NCI-H1417 (cell line): ENCODE data around the gene SARS1.
"Not testable (repeated sequence)": the region's sequence is repeated elsewhere in the genome, so short reads cannot be mapped to it uniquely, and the experiment has no call there.

Source experiments
- DNase-seq, 3 experiments: peaks; one replicate each; lab custom pipeline; 2025; lab: John Stamatoyannopoulos, UW

SARS1 gene, protein sequence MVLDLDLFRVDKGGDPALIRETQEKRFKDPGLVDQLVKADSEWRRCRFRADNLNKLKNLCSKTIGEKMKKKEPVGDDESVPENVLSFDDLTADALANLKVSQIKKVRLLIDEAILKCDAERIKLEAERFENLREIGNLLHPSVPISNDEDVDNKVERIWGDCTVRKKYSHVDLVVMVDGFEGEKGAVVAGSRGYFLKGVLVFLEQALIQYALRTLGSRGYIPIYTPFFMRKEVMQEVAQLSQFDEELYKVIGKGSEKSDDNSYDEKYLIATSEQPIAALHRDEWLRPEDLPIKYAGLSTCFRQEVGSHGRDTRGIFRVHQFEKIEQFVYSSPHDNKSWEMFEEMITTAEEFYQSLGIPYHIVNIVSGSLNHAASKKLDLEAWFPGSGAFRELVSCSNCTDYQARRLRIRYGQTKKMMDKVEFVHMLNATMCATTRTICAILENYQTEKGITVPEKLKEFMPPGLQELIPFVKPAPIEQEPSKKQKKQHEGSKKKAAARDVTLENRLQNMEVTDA

DNA sequence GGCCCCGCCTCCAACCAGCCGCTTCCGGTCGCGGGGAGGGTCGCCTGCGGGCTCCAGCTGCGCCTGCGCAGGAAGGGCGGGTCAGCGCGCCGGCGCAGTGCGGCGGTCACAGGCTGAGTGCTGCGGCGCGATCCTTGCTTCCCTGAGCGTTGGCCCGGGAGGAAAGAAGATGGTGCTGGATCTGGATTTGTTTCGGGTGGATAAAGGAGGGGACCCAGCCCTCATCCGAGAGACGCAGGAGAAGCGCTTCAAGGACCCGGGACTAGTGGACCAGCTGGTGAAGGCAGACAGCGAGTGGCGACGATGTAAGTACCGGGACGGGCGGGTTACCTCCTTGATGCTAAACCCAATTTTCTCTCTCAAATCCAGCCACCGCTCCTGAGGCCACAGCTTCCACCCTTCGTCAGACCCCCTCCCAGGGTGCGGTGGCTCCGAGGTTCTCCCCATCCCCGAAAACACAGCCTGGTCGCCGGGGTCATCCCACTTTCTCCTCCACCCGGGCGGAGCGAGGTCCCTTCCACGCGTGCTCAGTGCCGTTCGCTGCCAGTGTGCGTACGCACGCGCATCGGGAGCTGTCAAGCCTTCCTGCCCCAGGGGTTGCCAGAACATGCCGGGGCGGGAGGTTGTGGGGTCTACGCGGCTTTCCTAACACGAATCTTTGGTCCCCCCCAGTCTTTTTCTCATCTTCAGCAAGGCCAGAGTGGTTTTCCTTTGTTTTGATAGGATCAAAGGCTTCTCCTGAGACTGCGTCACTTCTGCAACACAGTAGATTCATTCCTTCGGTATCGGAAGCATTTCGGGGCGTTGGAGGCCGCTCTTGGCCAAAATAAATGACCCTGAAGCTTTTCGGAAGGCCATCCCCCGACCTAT lies at the start of gene SARS1:
Gene SARS1 (plus strand): TSS at position 95 of the 870 bp plus-strand sequence. CDS start 75 bp downstream, at position 170.
- peak; percentile 90 to 94 (median 93) for DNase-seq

DNA sequence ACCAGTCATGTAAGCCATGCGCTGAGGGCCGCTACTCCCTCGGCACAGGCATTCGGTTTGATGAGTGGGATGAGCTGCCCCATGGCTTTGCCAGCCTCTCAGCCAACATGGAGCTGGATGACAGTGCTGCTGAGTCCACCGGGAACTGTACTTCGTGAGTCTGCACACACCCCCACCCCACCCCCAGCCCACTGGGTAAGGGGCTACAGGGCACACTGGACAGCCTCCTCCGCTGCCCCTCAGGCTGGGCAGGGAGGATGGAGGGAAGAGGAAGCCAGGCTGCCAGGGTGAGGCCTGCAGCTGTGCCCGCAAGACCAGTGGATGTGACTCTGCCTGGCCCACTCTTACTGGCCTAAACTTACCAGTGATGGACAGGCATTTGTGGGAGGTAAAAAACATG lies 49.2 kb upstream of the SARS1 start:
- no peak for DNase-seq

DNA sequence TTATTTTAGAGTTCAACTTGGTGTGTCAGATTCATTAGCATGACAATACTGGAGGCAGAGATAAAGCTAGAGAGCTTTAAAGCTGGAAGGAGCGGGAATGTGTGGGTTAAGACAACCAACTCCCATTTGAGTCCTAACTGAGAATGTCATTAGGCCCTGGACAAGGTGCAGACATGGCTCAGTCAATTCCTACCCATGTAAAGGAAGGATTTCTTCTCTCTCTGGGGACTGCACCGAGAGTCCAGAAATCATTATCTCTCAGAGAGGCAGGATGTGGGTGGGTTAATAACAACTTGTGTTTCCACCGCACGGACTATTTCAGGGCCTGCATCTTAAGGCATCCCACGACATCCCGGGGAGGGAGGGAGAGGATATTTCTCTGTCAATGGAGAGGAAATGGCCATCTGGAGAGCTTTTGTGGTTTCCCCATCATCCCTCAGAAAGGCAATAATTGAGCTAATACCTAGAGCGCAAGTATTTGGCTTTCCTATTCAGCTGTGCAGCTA lies 46.7 kb upstream of the SARS1 start:
- no peak for DNase-seq

DNA sequence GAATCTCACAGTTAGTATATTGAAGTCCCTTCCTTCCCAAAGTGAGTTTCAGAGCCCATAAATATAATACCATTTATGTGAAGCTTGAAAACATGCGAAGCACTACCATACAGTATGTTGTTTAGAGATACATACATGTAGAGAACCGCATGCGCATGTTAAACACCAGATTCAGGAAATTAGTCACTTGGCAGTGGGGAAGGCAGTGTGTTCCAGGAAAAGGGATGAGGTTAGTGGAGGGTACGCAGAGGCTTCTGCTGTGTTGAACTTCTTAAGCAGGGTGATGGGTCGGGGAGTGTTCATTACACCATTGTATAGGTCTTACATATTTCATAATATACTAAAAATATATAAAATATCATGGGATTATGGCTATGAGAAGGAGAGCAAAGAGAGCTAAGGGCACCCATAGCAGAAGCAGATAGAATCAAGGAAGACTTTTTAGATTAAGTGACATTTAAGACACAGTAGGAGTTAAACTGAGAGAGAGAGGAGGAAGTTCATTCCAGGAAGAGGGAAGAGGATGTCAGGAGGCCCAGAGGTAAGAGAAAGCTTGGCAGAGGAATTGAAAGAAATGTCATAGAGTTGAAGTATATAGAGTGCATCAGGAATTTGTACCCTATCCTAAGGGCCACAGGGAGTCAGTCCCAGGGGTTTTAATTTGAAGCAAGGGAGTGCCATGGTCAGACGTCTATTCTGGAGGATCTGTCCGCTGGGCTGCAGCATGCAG lies 43.5 kb upstream of the SARS1 start:
- no peak for DNase-seq

DNA sequence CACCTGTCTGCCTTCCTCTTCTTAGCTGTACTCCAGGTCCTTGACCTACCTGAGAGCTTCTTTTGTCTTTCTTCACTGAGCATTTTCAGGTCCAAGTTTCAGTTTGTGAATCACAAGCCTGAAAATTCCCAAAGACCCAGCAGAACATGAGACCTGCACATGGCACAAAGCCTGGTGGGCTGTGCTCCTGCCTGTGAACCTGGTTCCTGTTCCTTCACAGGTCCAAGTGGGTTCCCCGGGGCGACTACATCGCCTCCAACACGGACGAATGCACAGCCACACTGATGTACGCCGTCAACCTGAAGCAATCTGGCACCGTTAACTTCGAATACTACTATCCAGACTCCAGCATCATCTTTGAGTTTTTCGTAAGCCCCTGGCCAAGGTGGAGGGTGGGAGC lies 42.1 kb upstream of the SARS1 start:
- DNase-seq, result no peak

DNA sequence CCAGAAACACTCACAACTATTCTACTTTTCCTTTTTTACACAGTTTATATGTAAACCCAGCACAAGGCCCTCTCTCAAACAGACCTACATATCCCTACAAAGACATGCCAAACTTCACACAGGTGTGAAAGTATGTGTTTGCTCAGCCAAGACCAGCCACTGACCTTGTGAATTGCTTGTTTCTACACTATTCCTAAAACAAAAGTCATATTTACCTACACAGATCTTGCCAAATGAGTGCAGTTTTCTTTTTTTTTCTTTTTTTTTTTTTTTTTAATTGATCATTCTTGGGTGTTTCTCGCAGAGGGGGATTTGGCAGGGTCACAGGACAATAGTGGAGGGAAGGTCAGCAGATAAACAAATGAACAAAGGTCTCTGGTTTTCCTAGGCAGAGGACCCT lies 37.4 kb upstream of the SARS1 start:
- not testable (repeated sequence) for DNase-seq

DNA sequence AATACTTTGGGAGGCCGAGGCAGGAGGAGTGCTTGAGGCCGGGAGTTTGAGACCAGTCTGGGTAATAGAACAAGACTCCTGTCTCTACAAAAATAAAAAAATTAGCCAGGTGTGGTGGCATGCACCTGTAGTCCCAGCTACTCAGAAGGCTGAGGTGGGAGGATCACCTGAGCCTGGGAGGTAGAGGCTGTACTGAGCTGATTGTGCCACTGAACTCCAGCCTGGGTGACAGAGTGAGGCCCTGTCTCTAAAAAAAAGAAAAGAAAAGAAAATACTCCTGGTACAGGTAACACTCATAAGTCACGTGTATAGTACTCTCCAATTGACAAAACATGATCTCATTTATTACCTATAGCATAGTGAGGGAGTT lies 33.0 kb upstream of the SARS1 start:
- not testable (repeated sequence) for DNase-seq

DNA sequence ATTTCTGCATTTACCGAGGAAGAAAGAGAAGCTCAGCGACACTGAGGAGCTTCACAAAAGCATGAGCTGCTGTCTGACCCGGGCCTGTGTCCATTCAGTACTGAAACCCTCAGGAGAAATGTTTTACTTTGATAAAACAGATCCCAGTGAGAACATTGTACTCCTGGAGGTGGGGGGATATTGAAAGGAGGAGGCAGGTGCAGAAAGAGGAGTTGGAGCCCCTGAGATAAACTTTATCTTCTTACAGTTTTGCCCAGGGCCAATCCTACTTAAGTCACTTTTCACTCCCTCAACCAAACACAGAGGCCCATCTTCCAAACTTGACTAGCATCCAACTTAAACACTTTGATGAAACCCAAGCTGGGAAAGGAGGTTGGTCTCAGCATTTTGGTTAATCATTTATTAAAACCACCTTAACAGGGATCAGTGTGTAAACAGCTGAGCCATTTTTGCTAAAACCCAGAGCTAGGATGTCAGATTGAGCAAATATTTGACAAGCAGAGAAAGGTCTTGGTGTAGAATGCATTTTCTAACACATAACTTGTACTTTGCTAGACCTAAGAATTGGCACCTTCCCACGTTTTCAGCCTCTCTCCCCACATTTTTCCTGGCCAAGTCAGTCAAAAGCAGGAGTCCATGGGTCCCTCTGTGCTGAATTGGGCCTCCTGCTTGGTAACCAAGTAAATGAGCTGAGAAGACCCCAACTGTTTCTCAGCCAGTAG lies 32.5 kb upstream of the SARS1 start:
- DNase-seq, result no peak

DNA sequence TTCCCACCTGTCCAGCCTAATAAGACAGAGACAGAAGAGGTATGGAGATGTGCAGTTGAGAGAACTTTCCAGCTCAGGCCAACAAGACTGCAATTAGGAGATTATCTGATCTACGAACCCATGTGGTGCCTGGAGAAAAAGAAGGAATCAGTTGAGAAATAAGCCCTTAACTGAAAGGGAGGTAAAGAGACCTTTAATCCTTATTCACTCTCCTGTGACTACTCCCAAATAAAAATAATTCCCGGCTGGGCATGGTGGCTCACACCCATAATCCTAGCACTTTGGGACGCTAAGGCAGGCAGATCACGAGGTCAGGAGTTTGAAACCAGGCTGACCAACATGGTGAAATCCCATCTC lies 31.9 kb upstream of the SARS1 start:
- DNase-seq, result no peak

DNA sequence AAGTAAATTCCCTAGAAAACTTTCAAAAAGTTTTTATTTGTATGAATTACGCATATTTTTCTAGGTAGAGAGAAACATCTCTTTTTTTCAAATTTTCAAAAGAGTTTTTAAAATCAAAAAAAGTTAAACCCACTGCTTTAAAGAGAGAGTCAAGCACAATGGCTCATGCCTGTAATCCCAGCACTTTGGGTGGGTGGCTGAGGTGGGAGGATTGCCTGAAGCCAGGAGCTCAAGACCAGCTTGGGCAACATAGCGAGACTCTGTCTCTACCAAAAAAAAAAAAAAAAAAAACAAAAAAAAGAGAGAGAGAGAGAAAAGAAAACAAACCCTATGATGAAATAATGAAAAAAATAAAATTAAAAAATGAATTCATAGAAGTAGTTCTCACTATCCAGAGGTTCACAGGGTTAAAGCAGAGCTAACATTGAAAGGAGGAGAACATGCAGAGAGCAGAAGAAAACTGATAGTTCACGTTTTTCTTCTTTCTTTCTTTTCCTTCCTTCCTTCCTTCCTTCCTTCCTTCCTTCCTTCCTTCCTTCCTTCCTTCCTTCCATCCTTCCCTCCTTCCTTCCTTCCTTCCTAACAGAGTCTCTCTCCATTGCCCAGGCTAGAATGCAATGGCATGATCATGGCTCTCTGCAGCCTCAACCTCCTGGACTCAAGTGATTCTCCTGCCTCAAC lies 30.5 kb upstream of the SARS1 start:
- no peak for DNase-seq

DNA sequence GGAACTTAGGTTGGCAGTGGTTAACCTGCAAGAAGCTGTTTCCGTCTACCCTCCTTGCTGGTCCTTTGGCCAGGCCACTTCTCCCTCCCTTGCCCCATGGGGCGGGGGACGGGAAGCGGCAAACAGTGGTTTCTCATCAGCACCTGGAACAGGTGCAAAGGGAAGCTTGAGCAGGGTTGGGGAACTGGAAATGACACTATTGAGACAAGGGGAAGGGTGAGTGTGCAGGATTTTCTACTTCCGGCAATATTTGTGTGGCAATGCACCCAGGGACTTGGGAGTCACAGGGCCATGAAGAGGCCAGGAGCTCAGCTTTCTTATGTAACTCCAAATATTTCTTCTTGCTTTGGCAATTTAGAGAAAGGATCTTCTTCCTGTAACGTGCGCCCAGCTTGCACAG lies 29.0 kb upstream of the SARS1 start:
- no peak for DNase-seq

DNA sequence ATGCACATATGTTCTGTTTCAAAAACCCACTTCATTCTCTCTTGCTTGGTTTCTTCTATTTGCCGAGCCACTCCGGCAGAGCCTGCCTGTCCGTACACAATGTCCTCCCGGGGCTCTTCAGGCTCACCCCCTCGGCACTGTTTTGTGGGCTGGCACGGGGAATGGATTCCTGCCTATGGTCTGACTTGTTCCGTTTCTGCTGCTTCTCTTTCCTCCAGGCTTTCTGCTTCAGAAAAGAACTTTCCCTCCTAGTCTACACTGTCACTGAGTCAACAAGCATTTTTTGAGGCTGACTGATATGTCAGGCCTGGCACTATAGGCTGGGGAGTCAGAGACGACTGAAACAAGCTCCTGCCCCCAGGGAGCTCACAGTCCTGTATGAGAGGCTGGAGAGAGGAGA lies 28.4 kb upstream of the SARS1 start:
- DNase-seq, result no peak

DNA sequence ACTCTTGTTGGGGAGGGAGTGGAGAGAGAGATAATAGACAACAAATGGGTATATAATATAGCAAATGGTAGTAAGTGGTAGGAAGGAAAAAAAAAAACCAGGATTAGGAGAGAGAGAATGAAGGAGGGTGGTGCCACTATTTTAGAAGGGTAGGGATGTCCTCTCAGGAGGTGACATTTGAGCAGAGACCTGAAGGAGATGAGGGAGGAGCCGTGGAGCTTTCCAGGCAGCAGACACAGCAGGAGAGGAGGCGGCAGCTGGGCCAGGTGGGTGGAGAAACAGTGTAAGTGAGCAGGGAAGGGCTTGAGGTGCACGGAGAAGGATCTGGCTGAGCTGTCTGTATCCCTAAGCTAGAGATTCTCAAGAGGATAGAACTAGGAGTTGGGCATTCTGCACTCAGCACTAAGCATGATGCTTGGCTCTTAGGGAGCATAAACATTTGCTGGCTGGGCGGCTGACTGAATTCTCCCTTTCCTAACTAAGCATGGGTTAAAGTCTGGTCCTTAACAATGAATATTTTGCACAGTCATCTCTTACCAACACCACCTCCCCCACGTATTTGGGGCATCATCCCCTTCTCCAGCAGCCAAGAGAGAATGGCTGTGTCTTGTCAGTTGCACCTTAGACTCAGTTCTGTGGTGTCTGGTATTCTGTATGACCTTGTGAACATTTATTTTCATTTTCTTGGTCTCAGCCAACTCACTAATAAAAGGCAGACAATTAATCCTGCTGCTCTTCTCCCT lies 27.6 kb upstream of the SARS1 start:
- peak in 2 of 3 experiments; percentile 19 to 68 for DNase-seq

DNA sequence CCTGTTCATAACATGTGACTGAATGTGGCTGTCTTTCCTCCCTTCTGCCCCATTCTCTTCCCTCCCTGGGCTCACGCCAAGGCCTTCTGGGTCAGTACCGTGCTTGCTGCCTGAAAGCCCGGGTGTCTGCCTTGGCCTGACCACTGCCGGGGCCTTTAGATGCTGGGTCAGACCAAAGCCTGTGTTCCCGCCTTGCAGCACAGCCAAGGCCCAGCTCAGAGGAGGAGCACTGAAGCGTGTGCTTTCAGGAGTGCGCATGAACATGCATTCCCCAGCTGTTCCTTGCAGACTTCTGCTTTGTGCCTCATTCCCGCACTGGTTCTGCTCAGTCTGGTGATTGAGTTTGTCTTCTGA lies 27.0 kb upstream of the SARS1 start:
- DNase-seq, result peak in 1 of 3 experiments; percentile 9

DNA sequence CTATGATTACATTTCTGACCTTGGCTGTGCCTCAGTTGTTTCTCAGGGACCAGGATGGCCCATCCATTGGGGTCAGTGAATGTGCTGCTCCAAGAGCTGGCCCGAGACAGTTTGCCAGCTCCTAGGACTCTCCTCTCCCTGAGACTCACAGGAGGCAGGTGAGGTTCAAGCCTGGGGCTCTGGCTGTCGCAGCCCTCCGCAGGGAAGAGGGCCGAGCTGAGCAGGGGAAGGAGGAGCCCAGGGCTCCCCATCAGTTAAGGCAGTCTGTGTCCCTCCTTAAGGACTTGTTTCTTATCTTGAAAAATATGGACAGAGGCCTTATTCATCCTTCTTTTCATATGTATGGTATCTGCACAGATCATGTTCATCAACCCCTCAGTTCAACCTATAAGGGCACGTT lies 26.6 kb upstream of the SARS1 start:
- no peak for DNase-seq

DNA sequence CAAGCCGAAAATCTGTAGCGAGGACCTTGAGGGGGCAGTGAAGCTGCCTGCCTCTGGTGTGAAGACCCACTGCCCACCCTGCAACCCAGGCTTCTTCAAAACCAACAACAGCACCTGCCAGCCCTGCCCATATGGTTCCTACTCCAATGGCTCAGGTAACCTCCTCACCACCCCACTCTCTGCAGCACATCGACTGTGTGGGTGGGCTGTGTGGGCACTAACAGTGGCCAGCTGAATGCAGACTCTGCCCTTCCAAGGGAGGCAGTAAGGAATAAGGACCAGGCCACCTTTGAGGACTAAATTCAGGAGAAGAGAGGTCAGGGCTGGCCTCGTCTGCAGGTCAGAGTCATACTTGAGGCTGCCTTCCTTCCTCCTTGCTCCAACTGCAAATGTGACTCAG lies 25.5 kb upstream of the SARS1 start:
- no peak for DNase-seq

DNA sequence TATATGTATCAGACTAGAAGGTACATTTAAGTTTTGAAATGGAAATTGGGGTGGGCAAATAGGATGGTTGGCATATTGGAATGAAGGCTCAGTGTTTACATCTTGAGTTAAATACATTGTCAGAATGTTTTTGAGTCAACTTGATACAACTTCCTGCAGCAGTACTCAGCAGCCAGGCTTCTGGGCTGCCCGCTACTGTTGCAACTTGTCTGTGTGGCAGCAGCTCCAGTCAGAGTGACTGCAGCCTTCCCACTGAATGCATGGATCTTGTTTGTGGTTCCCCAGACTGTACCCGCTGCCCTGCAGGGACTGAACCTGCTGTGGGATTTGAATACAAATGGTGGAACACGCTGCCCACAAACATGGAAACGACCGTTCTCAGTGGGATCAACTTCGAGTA lies 24.9 kb upstream of the SARS1 start:
- DNase-seq, result no peak

DNA sequence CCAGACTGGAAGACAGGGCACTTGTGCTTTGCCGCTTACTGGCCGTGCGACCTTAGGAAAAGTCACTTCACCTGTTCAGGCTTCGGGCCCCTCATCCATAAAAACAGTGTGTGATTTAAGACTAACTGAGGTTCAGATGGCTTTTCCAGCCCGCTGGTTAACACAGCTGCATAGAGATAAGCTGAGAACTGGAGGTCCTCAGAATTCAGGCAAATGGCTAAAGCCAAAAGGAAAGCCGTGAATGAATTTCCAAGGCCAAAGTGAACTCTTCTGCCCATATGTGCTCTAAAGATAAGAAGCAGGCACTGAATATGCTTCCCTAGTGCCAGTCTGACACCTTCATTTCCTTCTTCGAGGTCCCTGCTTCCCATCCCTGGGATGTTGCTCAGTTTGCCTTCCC lies 23.5 kb upstream of the SARS1 start:
- no peak for DNase-seq

DNA sequence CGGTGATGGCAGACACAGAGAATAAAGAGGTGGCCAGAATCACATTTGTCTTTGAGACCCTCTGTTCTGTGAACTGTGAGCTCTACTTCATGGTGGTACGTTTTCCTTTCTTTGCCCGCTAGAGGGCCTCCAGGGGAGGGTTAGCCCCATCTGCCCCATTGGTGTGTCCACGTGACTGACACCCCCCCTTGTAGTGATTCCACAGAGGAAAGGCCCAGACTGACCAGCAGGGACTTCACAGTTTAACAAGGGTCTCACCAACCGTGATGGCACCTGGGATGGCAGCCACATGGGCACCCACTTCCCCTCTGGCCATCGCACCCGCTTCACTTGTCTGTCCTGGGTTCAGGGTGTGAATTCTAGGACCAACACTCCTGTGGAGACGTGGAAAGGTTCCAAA lies 22.3 kb upstream of the SARS1 start:
- no peak for DNase-seq

DNA sequence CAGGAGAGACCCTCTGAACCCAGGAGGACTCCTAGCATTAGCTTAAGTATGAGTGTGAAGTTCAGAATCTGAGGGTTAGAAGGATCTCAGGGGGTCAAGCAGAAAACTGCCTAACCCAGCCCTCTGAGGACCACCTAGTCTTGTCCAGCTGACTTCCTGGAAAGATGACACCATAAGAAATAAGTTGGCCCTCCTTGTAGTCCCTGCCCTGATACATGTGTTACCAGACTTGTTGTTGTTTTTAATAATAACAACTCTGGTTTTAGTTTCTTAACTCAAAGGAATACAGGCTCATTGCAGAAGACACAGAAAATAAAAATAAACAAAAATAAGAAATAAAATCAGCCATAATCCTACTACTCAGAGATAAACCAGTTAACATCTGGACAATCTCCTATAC lies 21.8 kb upstream of the SARS1 start:
- DNase-seq, result no peak
